Stromal cell of bone marrow (primary cell): ENCODE results near the gene KRTAP5-9.
"Not testable (repeated sequence)": the region's sequence is repeated elsewhere in the genome, so short reads cannot be mapped to it uniquely, and the experiment has no call there.

Experiments used
- DNase-seq: peaks from one replicate; pipeline ENCODE4 v3.0.0-alpha.2; 2012; ENCODE audit warnings: low read depth

The KRTAP5-9 gene, protein sequence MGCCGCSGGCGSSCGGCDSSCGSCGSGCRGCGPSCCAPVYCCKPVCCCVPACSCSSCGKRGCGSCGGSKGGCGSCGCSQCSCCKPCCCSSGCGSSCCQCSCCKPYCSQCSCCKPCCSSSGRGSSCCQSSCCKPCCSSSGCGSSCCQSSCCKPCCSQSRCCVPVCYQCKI

DNA sequence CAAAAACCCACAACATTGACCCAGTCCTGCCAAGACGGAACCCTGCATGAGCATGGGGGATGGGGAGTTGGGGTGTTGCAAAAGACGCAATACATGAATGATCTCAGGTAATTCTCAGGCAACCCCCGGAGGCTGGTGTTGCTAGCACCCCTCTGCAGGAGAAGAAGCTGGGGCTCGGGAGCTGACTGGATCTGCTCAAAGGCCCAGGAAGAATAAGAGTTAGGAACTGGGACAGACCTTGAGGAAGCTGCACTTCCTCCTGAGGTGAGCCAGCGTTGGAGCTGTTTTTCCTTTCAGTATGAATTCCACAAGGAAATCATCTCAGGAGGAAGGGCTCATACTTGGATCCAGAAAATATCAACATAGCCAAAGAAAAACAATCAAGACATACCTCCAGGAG lies at the start of gene KRTAP5-9:
Gene KRTAP5-9, plus strand, starts transcription at position 301 of the 400 bp plus-strand sequence. CDS start 238 bp downstream, outside the sequence.
- DNase-seq = no peak

DNA sequence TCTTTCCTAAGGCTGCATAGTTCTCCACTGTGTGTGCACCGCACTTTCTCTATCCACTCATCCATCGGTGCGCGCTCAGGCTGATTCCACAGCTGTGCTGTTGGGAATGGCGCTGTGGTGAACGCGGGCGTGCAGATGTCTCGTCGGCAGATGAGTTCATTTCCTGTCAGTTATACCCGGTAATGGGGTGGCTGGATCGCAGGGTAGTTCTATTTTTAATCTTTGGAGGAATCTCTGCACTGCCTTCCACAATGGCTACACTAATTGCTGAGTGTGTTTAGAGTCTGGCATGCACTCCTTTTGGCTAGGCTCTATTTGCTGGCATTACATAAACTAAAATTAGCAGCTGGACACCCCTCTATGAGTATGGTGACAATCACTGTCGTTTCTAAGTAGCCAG lies 49.1 kb upstream of the KRTAP5-9 start:
- DNase-seq = no peak

DNA sequence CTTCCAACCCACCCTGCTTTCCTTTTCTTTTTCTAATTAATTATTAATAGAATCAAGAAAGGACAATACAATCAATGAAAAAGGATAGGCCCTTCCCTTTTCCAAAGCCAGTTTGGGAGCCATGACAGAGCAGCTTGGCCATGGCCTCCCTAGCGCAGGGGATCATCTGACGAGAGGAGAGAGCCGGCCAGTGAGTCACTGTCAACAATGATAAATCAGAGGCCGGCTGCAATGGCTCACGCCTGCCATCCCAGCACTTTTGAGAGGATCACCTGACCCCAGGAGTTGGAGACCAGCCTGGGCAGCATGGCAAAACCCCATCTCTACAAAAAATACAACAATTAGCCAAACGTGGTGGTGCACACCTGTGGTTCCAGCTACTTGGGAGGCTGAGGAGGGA lies 48.7 kb upstream of the KRTAP5-9 start:
- DNase-seq = no peak

DNA sequence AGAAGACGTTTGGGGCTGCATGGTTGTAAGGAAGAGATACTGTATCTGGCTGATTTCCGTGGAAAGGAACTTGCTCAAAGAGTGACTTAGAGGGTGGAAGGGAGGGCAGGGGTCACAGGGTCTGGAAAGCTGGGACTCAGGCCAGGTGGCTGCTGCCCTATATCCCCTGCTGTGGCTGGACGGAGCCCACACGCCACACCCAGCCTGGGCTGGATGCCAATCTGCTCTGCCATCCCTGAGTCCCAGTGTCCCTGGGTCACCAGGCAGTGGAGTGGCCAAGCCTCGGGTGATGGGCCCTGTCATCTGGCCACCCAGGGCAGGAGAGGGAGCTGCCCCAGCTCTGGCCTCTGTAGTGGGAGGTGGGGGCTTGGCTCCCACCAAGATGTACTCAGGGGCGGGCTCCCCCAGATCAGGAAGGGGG lies 47.6 kb upstream of the KRTAP5-9 start:
- no peak for DNase-seq

DNA sequence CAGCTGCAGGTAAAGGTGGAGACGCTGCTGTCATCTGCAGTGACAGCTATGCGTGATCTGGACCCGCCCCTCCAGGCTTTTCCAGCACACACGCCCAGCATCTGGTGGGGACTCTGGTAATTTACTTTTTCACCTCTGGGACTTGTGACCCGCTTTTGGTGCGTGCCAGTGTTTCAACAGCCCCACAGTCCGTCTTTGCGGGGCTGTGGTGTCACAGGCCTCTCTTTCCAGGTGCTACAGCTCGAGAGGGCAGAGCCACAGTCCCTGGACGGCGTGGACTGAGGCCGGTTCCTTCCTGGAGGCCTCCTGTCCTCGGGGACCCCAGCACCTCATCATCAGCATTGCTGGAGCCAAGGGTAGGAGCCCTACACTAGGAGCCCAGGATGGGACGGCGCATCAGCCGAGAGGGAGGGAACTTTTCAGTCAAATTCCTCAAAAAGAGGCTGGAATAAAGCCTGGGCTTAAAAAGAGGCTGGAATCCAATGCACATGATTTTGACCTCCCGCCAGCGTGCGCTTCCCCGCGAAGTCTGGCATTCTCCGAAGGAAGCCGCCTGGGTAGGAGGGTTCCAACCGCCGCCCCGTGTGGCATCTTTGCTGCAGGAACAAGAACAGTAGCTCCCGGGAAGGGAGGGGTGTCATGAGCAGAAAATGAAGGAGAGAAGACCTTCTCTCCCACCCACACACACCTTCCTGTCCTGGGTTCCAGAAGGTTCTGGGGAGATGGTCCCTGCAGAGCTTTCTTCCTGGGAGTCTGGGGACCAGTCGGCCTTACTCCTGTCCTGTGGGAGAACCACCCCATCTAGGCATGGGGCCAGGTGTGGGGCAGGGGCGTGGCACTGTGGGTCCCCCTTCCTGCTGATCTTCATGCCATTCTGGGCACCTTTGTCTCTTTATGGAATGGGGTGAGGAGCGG lies 46.9 kb upstream of the KRTAP5-9 start:
- no peak for DNase-seq

DNA sequence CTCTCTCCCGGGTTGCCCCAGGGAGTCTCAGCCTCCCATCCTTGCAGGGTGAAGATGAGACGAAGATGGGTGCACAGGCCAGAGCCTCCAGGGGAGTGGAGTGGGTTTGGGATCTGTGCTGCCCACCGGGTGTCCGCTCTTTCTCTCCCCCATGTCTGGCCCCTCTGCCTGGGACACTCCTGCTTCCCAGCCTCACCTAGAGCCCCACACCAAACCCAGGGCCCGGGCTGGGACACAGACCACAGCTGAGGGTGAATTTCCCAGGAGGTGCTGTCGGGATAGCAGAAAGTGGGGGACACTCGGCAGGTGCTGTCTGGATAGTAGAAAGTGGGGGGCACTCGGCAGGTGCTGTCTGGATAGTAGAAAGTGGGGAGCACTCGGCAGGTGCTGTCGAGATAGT lies 46.2 kb upstream of the KRTAP5-9 start:
- no peak for DNase-seq

DNA sequence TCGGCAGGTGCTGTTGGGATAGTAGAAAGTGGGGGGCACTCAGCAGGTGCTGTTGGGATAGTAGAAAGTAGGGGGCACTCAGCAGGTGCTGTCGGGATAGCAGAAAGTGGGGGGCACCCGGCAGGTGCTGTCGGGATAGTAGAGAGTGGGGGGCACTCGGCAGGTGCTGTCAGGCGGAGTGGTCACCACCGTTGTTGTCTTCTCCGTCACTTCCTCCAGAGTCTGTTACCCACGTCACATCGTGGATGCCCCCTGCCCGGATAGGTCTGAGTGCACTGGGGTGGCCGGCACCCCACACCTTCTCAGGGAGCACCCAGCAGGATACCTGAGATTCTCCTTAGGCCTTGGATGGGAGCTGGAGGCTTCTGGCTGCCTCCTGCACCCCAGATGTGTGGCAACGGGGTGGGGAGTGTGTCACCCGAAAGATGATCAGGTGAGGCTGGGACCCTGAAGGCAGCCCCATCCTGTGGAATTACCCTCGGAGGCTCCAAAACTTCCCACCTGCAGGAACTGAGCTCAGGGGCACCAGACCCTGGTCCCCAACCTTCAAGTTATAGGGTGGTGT lies 45.3 kb upstream of the KRTAP5-9 start:
- no peak for DNase-seq

DNA sequence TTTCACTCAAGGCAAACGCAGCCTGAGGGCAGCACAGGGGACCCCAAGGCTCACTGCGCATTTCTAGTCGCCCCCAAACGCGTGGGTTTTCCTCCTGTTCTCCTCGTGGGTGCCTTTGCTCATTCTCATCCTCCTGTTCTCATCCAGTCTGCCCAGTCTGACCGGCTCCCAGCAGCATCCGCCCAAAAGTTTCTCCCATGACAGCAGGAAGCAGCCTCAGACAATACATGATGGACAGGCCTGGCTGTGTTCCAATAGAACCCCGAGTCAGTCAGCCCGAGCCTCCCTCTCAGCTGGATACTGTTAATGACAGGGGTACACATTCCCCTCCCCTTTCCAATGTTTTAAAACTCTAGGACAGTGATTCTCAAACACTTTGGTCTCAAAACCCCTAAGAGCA lies 43.7 kb upstream of the KRTAP5-9 start:
- no peak for DNase-seq

DNA sequence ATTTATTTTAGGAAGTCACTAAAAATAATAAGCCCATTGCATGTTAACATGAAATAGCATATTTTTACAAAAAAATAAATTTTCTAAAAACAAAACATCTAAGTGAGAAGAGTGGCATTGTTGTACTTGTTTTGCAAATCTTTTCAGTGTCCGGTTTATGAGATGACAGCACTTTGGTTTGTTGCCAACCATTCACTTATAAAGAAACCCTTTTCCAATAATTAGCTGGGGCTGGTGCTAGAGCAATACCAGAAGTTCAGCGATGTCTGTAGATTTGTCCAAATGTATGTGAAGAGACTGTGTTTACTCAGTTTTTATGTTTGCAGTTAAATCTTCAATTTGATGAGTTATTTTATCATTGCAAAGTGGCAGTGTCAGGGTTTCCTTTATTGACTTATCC lies 43.2 kb upstream of the KRTAP5-9 start:
- no peak for DNase-seq

DNA sequence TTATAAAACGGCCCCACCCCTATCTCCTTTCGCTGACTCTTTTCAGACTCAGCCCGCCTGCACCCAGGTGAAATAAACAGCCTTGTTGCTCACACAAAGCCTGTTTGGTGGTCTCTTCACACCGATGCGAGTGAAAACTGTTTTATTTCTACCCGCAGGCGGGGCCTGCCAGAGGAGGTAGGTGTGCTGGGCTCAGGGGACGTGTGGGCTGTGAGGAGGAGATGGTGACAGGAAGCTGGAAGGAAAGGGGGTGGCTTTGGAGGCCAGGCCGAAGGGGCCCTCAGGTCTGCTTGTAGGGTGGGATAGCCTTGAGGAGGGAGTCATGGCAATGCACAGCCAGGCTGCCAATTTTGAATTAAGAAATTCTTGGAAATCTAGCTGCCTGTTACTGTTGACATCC lies 42.4 kb upstream of the KRTAP5-9 start:
- no peak for DNase-seq

DNA sequence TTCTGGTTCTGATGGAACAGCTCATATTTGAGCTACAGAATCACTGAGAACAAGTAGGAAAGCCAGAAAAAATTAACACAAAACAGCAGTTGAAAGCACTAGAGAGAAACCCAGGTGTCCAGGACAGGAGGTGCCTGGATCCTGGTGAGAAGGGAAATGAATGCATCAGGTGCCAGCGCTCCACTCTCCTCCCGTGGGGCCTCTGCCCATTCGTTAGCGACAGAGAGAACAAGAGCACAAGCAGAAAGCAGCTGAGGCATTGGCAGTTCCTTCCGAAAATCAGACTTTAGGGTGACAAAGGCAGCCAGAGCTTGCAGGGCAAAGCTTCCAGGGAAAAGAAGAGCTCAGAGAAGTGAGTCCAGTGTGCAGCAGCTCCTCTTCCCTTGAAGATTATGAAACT lies 41.1 kb upstream of the KRTAP5-9 start:
- DNase-seq = no peak

DNA sequence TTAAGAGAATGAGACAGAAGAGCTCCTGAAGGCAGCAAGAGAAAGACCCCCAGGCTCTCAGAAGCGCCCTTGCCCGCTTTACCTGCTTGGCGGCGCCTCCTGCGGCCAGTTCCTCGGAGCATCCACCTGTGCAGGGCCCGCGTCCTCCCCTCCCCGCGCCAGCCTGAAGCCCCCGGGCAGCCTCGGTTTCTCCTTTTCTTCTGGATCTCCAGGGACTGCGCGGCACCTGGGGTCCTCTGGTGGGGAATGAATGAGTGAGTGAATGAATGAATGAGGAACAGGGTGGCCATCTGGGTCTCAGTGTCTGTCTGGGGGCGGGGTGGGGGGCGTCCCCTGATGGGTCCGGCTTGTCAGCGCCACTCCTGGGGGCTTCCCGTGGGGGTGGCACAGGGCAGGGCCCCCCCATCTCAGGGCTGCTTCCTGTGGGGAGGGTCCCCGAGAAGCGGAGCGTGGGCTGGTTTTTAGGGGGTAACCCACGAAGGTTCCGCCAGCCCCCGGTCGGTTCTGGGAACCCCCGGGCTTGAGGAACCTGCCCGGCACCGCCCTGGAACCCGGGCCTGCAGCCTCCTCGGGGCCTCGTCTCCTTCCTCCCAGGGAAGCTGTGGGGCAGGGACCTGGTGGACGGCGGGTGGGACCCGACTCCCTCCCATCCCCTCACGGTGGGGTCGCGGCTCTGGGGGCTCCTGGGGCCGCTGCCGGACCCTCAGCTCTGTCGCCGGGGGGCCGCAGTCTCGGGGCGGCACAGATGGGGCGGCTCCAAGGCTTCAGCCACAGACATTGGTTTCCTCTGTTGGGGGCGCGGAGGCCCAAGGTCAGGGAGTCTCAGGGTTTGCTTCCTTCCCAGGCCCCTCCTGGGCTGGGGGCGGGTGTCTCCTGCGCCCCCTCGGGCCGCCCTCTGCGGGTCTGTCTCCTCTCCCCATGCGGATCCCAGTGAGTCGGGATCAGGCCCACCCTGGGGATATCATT lies 29.4 kb upstream of the KRTAP5-9 start:
- no peak for DNase-seq

DNA sequence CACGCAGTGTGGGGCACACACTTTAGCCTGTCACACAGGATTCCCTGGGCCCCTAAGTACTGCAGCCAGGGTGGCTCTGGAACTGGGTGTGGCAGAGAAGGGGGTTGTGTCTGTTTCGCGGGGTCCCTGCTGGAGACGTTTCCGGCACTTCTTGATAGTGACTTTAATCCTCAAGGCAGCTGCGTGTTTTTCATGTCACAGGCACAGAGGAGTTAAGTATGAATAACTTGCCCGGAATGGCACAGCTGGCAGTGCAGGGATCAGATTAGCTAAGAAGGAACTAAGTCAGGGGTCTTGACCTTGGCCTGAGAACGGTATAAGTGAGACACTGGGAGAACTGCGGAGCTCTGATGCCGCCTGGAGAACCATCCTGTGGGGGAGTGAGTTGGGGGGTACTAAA lies 28.7 kb upstream of the KRTAP5-9 start:
- DNase-seq = no peak

DNA sequence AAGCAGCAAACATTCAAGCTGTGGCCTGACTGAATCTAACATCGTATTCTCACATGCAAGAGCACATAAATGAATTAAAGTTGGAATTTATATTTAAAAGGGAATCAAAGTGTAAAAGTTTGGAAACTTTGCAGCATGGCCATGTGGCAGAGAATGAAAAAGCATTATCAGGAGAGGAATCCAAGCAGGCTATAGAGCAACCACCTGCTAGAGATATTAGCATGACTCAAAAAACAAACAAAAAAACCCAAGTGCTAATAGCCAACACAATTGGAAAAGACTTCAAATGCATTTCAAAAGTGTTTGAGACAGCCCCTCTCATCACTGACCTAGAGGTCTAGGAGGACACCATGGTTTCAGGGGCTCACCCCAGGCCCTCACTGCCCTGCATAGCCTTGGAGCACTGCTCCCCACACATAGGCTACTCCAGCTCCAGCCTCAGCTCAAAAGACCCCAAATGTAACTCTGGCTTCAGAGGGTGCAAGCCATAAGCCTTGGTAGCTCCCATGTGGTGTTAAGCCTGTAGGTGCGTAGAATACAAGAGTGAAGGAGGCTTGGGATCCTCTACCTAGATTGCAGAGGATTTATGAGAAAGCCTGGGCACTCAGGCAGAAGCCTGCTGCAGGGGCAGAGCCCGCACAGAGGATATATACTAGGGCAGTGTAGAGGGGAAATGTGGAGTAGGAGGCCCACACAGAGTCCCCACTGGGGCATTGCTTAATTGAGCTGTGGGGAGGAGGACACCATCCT lies 22.9 kb upstream of the KRTAP5-9 start:
- DNase-seq = no peak

DNA sequence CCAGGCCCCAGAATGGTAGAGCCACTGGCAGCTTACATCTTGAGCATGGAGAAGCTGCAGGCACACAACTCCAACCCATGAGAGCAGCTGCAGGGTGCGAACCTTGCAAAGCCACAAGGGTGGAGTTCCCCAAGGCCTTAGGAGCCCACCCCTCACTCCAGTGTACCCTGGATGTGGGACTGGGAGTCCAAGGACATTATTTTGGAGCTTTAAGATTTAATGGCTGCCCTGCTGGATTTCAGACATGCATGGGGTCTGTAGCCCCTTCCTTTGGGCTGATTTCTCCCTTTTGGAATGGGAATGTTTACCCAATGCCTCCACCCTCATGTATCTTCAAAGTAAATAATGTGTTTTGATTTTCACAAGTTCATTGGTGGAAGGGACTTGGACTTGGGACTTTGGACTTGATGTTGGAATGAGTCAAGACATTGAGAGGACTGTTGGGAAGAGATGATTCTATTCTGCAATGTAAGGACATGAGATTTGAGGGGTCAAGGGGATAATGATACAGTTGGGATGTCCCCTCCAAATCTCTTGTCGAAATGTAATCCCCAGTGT lies 22.2 kb upstream of the KRTAP5-9 start:
- DNase-seq = no peak

DNA sequence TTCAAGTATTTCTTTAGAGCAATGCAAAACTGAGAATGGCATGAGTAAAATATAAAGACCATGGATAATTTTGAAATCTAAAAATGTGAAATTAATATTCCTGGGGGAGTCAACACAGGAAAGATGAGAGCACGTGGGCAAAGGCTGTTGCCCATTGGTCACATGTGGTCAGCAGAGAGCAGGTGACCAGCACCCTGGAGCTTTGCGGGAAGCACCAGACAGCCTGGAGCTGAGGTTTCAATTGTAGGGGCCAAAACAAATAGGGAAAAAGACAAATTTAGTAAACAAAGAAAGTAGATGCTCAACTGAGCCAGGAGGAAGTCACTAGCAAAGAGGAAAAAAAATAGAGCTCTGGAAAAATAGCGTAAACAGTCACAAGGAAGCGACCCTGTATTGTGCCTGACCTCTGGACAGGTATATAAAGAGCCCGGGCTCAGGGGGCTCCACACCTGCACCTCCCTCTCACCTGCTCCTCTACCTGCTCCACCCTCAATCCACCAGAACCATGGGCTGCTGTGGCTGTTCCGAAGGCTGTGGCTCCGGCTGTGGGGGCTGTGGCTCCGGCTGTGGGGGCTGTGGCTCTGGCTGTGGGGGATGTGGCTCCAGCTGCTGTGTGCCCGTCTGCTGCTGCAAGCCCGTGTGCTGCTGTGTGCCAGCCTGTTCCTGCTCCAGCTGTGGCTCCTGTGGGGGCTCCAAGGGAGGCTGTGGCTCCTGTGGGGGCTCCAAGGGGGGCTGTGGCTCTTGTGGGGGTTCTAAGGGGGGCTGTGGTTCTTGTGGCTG lies 21.2 kb upstream of the KRTAP5-9 start, which contains the start of gene KRTAP5-7:
Gene KRTAP5-7, plus strand, starts transcription at position 472 of the 780 bp plus-strand sequence. Its CDS starts 34 bp downstream, at position 506.
- DNase-seq = not testable (repeated sequence)

DNA sequence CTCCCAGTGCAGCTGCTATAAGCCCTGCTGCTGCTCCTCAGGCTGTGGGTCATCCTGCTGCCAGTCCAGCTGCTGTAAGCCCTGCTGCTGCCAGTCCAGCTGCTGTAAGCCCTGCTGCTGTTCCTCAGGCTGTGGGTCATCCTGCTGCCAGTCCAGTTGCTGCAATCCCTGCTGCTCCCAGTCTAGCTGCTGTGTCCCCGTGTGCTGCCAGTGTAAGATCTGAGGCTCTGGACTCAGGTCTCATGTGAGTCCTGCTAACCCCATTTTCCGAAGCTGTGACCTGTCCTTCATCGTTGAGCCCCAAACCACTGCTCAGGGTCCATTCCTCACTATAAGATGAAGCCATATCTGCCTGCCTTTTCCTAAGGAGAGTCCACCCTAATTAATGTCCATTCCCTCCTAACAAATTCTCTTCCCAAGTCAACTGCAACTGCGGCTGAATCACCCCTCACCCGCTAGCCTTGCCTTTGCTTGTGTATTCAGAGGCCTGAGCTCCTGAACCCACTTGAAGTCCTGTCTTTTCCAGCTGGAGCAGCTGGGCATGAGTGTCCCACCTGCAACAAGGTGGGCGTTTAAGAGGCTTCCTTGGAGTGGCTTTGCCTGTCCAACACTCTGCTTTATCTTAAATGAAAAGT lies 20.5 kb upstream of the KRTAP5-9 start:
- DNase-seq = no peak

DNA sequence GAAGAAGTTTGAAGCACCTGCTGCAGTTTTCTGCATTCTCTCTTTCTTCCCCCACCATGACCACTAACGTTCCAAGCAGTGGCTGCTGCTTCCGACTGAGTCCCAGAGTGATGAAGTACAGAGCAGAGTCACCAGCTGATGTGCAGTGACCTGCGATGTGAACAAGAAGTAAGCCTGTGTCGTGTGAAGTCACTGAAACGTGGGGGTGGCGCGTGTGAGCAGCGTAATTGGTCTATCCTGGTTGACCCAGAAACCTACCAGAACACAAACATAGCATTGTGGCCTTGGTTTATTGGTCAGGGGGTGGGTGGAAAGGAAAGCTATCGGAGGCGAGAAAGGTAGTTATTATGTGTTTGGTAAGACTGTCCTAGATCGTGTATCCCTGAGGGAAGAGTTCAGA lies 17.6 kb upstream of the KRTAP5-9 start:
- no peak for DNase-seq

DNA sequence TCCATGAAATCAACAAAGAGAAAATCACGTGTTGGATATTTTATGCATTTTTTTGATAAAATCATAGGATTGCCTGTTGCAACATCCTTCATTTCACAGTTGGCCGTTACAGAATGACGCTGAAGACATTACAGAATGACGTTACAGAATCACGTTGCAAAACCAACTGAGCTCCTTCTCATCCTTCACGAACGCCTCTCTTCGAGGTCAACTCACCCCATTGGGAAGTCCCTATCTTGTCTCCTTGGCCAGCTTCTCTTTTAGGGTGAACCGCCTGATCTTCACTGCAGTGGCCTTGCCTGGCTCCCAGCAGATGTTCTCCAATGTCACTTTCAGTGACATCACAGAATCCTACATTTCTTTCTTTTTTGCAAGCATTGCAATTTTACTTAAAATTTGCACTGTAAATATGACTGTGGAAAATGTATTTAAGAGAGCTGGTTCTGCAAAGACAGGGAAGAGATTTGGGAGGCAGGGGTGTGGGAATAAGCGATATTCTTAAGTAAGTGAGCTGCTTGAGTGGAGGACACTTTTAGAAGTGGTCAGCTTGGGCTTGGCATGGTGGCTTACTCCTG lies 16.1 kb upstream of the KRTAP5-9 start:
- DNase-seq = no peak
